Measurements from ENCODE around the gene TRIM56.

DNA sequence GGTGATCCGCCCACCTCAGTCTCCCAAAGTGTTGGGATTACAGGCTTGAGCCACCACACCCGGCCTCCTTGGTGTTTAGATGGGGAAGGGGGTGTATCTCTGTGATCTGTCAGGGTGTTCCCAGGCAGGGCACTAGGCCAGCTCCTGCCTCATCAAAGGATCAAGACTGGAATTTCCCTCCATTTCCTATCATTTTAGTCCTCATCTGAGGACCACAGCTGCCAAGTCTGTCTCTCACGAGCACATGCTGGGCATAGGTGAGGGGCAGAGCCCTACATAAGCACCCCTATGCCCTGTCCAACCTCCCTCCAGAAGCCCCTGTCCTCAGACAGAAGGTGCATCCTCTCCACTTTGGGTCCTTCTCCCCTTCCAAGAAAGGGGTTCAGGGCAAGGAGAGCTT is 19.5 kb downstream of the TRIM56 start:
- TF ChIP-seq, protein P1, sequence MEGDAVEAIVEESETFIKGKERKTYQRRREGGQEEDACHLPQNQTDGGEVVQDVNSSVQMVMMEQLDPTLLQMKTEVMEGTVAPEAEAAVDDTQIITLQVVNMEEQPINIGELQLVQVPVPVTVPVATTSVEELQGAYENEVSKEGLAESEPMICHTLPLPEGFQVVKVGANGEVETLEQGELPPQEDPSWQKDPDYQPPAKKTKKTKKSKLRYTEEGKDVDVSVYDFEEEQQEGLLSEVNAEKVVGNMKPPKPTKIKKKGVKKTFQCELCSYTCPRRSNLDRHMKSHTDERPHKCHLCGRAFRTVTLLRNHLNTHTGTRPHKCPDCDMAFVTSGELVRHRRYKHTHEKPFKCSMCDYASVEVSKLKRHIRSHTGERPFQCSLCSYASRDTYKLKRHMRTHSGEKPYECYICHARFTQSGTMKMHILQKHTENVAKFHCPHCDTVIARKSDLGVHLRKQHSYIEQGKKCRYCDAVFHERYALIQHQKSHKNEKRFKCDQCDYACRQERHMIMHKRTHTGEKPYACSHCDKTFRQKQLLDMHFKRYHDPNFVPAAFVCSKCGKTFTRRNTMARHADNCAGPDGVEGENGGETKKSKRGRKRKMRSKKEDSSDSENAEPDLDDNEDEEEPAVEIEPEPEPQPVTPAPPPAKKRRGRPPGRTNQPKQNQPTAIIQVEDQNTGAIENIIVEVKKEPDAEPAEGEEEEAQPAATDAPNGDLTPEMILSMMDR (IDR thresholded peaks at IDR 0.05; ENCODE audit: low read length) = no peak
- TF ChIP-seq EZH2 (optimal IDR thresholded peaks at IDR 0.05; ENCODE audit: low read depth, low read length) (no peak), EZH2phosphoT487 (IDR thresholded peaks at IDR 0.05; ENCODE audit: low read length) (no peak)
